MM.1S (cell line): ENCODE results near the gene ALKBH6.
A peak's percentile ranks its signal among the peaks of the same experiment; 100 is the strongest.

ENCODE experiments used
- DNase-seq: peaks from one replicate; pipeline ENCODE4 v3.0.0-alpha.2; 2015
- H2AFZ ChIP-seq: fragments of 300-600 bp; sonication (generic); 2 replicates; pipeline ENCODE4 v1.6.0; 2016; ENCODE audit warnings: antibody characterized with exemption, low read length
- H3F3A ChIP-seq: fragments of 300-600 bp; sonication (generic); 2 replicates; pipeline ENCODE4 v1.6.1; 2016; ENCODE audit warnings: mild to moderate bottlenecking, antibody characterized with exemption, low read length, moderate library complexity, mixed read lengths; ENCODE audit not compliant: insufficient read depth
- H3K27ac ChIP-seq: fragments of 300-600 bp; sonication (generic); 2 replicates; pipeline ENCODE4 v1.5.1; 2016; ENCODE audit warnings: mild to moderate bottlenecking, low read length
- H3K27me3 ChIP-seq: fragments of 300-600 bp; sonication (generic); replicated peaks from 2 replicates; pipeline ENCODE4 v1.6.0; 2016; ENCODE audit warnings: low read length; ENCODE audit not compliant: insufficient read depth
- H3K36me3 ChIP-seq: fragments of 300-600 bp; sonication (generic); replicated peaks from 2 replicates; pipeline ENCODE4 v1.6.1; 2016; ENCODE audit warnings: mild to moderate bottlenecking, low read length, mixed read lengths; ENCODE audit not compliant: insufficient read depth
- H3K4me1 ChIP-seq: fragments of 300-600 bp; sonication (generic); 2 replicates; pipeline ENCODE4 v1.6.1; 2016; ENCODE audit warnings: low read length, mixed read lengths
- H3K4me2 ChIP-seq: fragments of 300-600 bp; sonication (generic); 2 replicates; pipeline ENCODE4 v1.6.0; 2016; ENCODE audit warnings: low read depth, low read length
- H3K4me3 ChIP-seq: fragments of 300-600 bp; sonication (generic); 2 replicates; pipeline ENCODE4 v1.5.1; 2016; ENCODE audit warnings: low read length, mixed read lengths
- H3K79me2 ChIP-seq: fragments of 300-600 bp; sonication (generic); 2 replicates; pipeline ENCODE4 v1.6.1; 2016; ENCODE audit warnings: mixed run types, low read length, mixed read lengths
- H3K9ac ChIP-seq: fragments of 300-600 bp; sonication (generic); 2 replicates; pipeline ENCODE4 v1.6.1; 2016; ENCODE audit warnings: low read length, mixed read lengths
- H3K9me2 ChIP-seq: fragments of 300-600 bp; sonication (generic); replicated peaks from 2 replicates; pipeline ENCODE4 v1.6.1; 2016; ENCODE audit warnings: mild to moderate bottlenecking, low read length, mixed read lengths; ENCODE audit not compliant: insufficient read depth
- H3K9me3 ChIP-seq: fragments of 300-600 bp; sonication (generic); replicated peaks from 2 replicates; pipeline ENCODE4 v1.6.1; 2016; ENCODE audit warnings: mild to moderate bottlenecking, low read length, mixed read lengths; ENCODE audit not compliant: insufficient read depth
- H4K20me1 ChIP-seq: fragments of 300-600 bp; sonication (generic); 2 replicates; pipeline ENCODE4 v1.6.1; 2016; ENCODE audit warnings: mild to moderate bottlenecking, low read length, moderate library complexity, mixed read lengths; ENCODE audit not compliant: insufficient read depth
- EZH2 ChIP-seq: fragments of 300-600 bp; sonication (generic); optimal IDR thresholded peaks from 2 replicates; pipeline ENCODE3; 2017; ENCODE audit warnings: low read depth, mild to moderate bottlenecking, antibody characterized with exemption, low read length, mixed read lengths
- EZH2phosphoT487 ChIP-seq: fragments of 300-600 bp; sonication (generic); IDR thresholded peaks from 2 replicates; pipeline ENCODE4 v1.6.1; 2018; ENCODE audit warnings: antibody characterized with exemption, low read length
- TF ChIP-seq, protein P1 (sequence below): fragments of 300-600 bp; sonication (generic); IDR thresholded peaks from 2 replicates; pipeline ENCODE4 v1.5.1; 2016; ENCODE audit warnings: antibody characterized with exemption, low read length, mixed read lengths

Gene ALKBH6

DNA sequence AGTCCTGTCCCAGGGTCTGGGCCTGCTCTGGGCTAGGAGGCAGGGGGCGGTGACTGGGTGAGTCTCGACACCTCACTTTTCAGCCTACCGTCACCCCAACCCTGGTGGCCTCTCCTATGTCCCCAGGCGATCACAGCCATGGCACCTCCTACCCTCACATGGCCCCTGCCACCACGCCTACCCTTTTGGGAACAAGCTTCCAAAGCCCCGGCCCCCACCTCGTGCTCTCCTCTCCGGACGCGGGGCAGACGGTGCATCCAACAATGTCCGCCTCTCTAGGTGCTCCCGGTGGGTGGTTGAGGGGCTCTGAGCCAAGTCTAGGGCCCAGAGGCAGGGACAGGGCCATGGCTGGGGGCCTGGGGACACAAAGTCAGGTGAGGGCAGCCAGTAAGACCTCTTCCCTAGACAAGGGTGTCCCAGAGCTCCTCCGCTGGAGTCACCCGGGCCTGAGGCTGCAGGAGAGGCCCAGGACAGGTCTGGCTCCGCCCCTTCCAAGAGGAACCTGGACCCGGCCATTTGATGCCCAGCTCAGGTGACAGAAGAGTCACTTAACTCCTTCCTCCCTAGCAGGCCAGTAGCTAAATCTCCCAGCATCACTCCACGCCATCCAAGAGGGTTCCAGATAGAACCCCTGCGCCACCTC, 5.6 kb downstream of the ALKBH6 start, which contains the start of gene SYNE4:
TSS of gene SYNE4 (minus strand) at position 478 of the 643 bp plus-strand sequence. CDS start at position 346, 132 bp downstream.
- no peaks in the 10 kb centered on the region for H3K9me3 ChIP-seq
- H3K36me3 ChIP-seq: no peaks in the 10 kb centered on the region
- no peak within 1 kb of the TSS for H3K9ac ChIP-seq
- TF ChIP-seq, protein P1, sequence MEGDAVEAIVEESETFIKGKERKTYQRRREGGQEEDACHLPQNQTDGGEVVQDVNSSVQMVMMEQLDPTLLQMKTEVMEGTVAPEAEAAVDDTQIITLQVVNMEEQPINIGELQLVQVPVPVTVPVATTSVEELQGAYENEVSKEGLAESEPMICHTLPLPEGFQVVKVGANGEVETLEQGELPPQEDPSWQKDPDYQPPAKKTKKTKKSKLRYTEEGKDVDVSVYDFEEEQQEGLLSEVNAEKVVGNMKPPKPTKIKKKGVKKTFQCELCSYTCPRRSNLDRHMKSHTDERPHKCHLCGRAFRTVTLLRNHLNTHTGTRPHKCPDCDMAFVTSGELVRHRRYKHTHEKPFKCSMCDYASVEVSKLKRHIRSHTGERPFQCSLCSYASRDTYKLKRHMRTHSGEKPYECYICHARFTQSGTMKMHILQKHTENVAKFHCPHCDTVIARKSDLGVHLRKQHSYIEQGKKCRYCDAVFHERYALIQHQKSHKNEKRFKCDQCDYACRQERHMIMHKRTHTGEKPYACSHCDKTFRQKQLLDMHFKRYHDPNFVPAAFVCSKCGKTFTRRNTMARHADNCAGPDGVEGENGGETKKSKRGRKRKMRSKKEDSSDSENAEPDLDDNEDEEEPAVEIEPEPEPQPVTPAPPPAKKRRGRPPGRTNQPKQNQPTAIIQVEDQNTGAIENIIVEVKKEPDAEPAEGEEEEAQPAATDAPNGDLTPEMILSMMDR: no peak
- no peak for TF ChIP-seq EZH2
- TF ChIP-seq EZH2phosphoT487: no peak
- H3K27ac ChIP-seq: no peak within 1 kb of the TSS
- H3K9me2 ChIP-seq: no peaks in the 10 kb centered on the region
- peaks cover 4% of the 10 kb centered on the region for H3K79me2 ChIP-seq
- no peaks in the 10 kb centered on the region for H3F3A ChIP-seq
- DNase-seq: no peak
- H2AFZ ChIP-seq: no peak within 1 kb of the TSS
- peak within 1 kb of the TSS; percentile 29; the same call in 1 of the 2 replicates for H3K4me2 ChIP-seq
- no peaks in the 10 kb centered on the region for H4K20me1 ChIP-seq
- H3K27me3 ChIP-seq: no peaks in the 10 kb centered on the region
- no peak within 1 kb of the TSS for H3K4me3 ChIP-seq
- no peaks in the 10 kb centered on the region for H3K4me1 ChIP-seq

DNA sequence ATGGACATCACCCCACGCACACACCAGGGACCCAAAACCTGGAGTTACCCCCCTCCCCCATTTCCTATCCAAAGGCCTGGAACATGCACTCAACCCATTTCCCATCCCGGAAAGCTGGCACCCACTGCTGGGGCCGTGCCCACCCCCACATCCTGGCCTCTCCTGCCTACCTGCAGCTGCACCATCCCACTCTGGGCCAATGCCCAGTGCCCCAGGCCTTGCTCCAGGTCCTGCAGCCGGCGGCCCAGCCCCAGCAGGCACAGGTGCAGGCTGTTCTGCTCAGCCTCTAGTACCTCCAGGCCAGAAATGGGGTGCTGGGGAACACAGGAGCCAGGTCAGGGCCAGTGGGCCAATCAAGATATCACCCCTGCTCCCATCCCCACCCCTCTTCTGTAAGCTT, 7.1 kb downstream of the ALKBH6 start:
- Histone ChIP-seq H3K9me2 (no peaks in the 10 kb centered on the region), H4K20me1 (no peaks in the 10 kb centered on the region), H3K4me2 (no peak overlapping the region), H3K27me3 (no peaks in the 10 kb centered on the region), H3K4me1 (no peaks in the 10 kb centered on the region), H3K79me2 (no peaks in the 10 kb centered on the region), H3K36me3 (no peaks in the 10 kb centered on the region), H3K9me3 (no peaks in the 10 kb centered on the region), H3K27ac (no peak overlapping the region), H3K9ac (no peak overlapping the region), H3F3A (no peaks in the 10 kb centered on the region), H2AFZ (no peak overlapping the region), H3K4me3 (no peak overlapping the region)
- TF ChIP-seq EZH2 (no peak), EZH2phosphoT487 (no peak)
- TF ChIP-seq, protein P1: no peak
- no peak for DNase-seq

DNA sequence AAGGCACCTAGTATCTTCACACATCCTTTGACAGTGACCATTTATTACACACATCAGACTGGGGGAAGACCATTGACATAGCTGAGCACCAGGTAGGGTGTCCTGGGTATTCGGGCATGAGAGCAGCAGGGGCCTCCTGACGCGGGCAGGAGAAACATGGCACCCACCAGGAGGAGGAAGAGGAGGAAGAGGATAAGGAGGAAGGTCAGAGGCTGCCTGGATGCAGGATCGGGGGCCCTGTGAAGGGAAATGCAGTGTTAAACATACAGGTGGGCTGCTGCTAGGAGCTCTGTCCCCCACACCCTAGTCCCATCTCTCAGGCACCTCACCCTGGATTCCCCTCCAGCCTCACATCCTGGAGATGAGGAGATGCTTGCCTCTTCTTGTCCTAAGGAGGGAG, 10.7 kb downstream of the ALKBH6 start:
- Histone ChIP-seq H3K79me2 (peaks cover 10% of the 10 kb centered on the region; the same call in 1 of the 2 replicates), H3K36me3 (no peaks in the 10 kb centered on the region), H3K4me3 (no peak overlapping the region), H4K20me1 (no peaks in the 10 kb centered on the region), H3K9ac (no peak overlapping the region), H3K9me3 (no peaks in the 10 kb centered on the region), H3K27ac (no peak overlapping the region), H3K9me2 (no peaks in the 10 kb centered on the region), H3K4me1 (no peaks in the 10 kb centered on the region), H3F3A (no peaks in the 10 kb centered on the region), H3K27me3 (no peaks in the 10 kb centered on the region), H3K4me2 (no peak overlapping the region), H2AFZ (no peak overlapping the region)
- no peak for DNase-seq
- TF ChIP-seq EZH2phosphoT487 (no peak), EZH2 (no peak)
- TF ChIP-seq, protein P1: no peak
